ENCODE data around the gene MPC1L. TPM values are rescaled to one million over a fixed set of nuclear protein-coding genes. Genes with fewer than 3 reads are reported as not detected.
A peak's percentile ranks its signal among the peaks of the same experiment; 100 is the strongest.

The MPC1L gene
- polyA plus RNA-seq (2012; rRNA removed): not detected in 2 replicates
- not detected in 2 replicates for polyA plus RNA-seq (2012; cell fraction: cytosol; rRNA removed)
- polyA plus RNA-seq (2012; cell fraction: nucleus; rRNA removed): 0.20 TPM in 1 of 2 replicates, not detected in the other

DNA sequence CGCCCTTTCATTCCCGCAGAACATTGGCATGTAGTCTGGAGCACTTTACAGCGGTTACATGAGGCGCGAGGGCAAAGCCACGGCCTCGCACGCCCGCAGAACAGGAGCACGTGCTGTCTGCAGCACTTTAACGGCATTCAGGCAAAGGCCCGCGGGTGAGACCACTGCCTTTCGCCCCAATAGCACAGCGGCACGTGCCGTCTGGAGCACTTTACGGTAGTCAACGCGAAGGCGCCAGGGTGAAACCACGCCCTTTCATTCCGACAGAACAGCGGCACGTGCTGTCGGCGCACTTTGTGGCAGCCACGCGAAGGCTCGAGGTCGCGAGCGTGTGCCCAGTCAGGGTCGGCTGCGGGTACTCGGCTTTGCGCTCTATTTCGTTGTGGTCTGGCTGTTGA is at the start of gene MPC1L:
Gene MPC1L (plus strand): TSS at position 290 of the 398 bp plus-strand sequence. CDS start 138 bp downstream, outside the sequence.
- no peak for DNase-seq
- H2AFZ ChIP-seq (ENCODE audit: low read depth): no peak within 1 kb of the TSS
- no peaks in the 10 kb centered on the region for H4K20me1 ChIP-seq (ENCODE audit: insufficient read depth)
- H3K4me2 ChIP-seq: no peak within 1 kb of the TSS
- H3K9me3 ChIP-seq: no peaks in the 10 kb centered on the region
- H3K4me3 ChIP-seq (ENCODE audit: low read depth in 2 of 2, low read length in 1 of 2): no peak within 1 kb of the TSS
- POLR2A ChIA-PET: no interaction called here
- H3K27me3 ChIP-seq (ENCODE audit: insufficient read depth): peaks cover 3% of the 10 kb centered on the region; the same call in 1 of the 2 replicates
- H3K79me2 ChIP-seq (ENCODE audit: insufficient read depth): no peaks in the 10 kb centered on the region
- H3F3A ChIP-seq (replicated peaks; ENCODE audit: insufficient read depth): no peaks in the 10 kb centered on the region
- H3K9ac ChIP-seq: no peak within 1 kb of the TSS
- CTCF ChIA-PET: no interaction called here
- 88% methylated on average over 36 of the region's 38 CpGs for WGBS (ENCODE audit: low lambda C conversion rate)
- TF ChIP-seq ZBTB33 (IDR thresholded peaks at IDR 0.05; ENCODE audit: borderline replicate concordance, low read depth): no peak
- TF ChIP-seq, protein P1, sequence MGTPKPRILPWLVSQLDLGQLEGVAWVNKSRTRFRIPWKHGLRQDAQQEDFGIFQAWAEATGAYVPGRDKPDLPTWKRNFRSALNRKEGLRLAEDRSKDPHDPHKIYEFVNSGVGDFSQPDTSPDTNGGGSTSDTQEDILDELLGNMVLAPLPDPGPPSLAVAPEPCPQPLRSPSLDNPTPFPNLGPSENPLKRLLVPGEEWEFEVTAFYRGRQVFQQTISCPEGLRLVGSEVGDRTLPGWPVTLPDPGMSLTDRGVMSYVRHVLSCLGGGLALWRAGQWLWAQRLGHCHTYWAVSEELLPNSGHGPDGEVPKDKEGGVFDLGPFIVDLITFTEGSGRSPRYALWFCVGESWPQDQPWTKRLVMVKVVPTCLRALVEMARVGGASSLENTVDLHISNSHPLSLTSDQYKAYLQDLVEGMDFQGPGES (IDR thresholded peaks at IDR 0.05; ENCODE audit: low read depth, low read length): no peak
- no peak for TF ChIP-seq SMC3 (IDR thresholded peaks at IDR 0.05; ENCODE audit: low read depth, low read length)
- no peak for TF ChIP-seq FOSL2 (IDR thresholded peaks at IDR 0.05; ENCODE audit: borderline replicate concordance, low read depth)
- TF ChIP-seq MEF2A (IDR thresholded peaks at IDR 0.05; ENCODE audit: borderline replicate concordance, low read depth): no peak
- no peak for TF ChIP-seq JUND (IDR thresholded peaks at IDR 0.05)
- TF ChIP-seq TAF1 (IDR thresholded peaks at IDR 0.05; ENCODE audit: borderline replicate concordance, low read depth, low read length): no peak
- TF ChIP-seq, protein P2, sequence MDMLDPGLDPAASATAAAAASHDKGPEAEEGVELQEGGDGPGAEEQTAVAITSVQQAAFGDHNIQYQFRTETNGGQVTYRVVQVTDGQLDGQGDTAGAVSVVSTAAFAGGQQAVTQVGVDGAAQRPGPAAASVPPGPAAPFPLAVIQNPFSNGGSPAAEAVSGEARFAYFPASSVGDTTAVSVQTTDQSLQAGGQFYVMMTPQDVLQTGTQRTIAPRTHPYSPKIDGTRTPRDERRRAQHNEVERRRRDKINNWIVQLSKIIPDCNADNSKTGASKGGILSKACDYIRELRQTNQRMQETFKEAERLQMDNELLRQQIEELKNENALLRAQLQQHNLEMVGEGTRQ (IDR thresholded peaks at IDR 0.05; ENCODE audit: borderline replicate concordance, low read depth, low read length): no peak
- TF ChIP-seq RXRA (IDR thresholded peaks at IDR 0.05; ENCODE audit: borderline replicate concordance, low read depth): no peak
- no peaks in the 10 kb centered on the region for H3K4me1 ChIP-seq (ENCODE audit: control insufficient read depth in 1 of 2, insufficient read depth in 2 of 2, low read depth in 1 of 2, low read length in 1 of 2)
- H3K9me2 ChIP-seq: no peaks in the 10 kb centered on the region
- H3K36me3 ChIP-seq (replicated peaks in 1 of 2; ENCODE audit: control insufficient read depth in 1 of 2, insufficient read depth in 2 of 2, low read length in 1 of 2): peaks cover 5 to 11% of the 10 kb centered on the region in 2 experiments
- H3K27ac ChIP-seq (ENCODE audit: low read depth in 2 of 2, low read length in 1 of 2): no peak within 1 kb of the TSS

GRCh38 chrX:40573763-40574162 is 49.5 kb upstream of the MPC1L start:
- CTCF ChIA-PET: interaction anchor here (1.3 kb wide), 1 partner anchor 80 kb away, joined by 3 read pairs; no protein-coding TSS in a partner anchor
- Histone ChIP-seq H2AFZ (ENCODE audit: low read depth) (no peak overlapping the region), H3K4me1 (ENCODE audit: control insufficient read depth in 1 of 2, insufficient read depth in 2 of 2, low read depth in 1 of 2, low read length in 1 of 2) (no peaks in the 10 kb centered on the region)

More at GRCh38 chrX:40573763-40574162, 49.5 kb upstream of the MPC1L start:
- Histone ChIP-seq H3K27ac (ENCODE audit: low read depth in 2 of 2, low read length in 1 of 2) (no peak overlapping the region), H3K9me2 (no peaks in the 10 kb centered on the region), H3K9ac (no peak overlapping the region), H3K4me3 (ENCODE audit: low read depth in 2 of 2, low read length in 1 of 2) (no peak overlapping the region), H3K27me3 (ENCODE audit: insufficient read depth) (peaks cover 23% of the 10 kb centered on the region), H3K4me2 (no peak overlapping the region), H3F3A (replicated peaks; ENCODE audit: insufficient read depth) (no peaks in the 10 kb centered on the region), H3K79me2 (ENCODE audit: insufficient read depth) (no peaks in the 10 kb centered on the region), H3K36me3 (replicated peaks in 1 of 2; ENCODE audit: control insufficient read depth in 1 of 2, insufficient read depth in 2 of 2, low read length in 1 of 2) (no peaks in the 10 kb centered on the region), H3K9me3 (no peaks in the 10 kb centered on the region), H4K20me1 (ENCODE audit: insufficient read depth) (no peaks in the 10 kb centered on the region)
- 29% methylated on average over 2 of the region's 2 CpGs for WGBS (ENCODE audit: low lambda C conversion rate)
- POLR2A ChIA-PET: no interaction called here
- TF ChIP-seq RAD21 (IDR thresholded peaks at IDR 0.05; ENCODE audit: low read length): peak; percentile 26; the same call in 1 of the 2 replicates
- TF ChIP-seq, protein P3, sequence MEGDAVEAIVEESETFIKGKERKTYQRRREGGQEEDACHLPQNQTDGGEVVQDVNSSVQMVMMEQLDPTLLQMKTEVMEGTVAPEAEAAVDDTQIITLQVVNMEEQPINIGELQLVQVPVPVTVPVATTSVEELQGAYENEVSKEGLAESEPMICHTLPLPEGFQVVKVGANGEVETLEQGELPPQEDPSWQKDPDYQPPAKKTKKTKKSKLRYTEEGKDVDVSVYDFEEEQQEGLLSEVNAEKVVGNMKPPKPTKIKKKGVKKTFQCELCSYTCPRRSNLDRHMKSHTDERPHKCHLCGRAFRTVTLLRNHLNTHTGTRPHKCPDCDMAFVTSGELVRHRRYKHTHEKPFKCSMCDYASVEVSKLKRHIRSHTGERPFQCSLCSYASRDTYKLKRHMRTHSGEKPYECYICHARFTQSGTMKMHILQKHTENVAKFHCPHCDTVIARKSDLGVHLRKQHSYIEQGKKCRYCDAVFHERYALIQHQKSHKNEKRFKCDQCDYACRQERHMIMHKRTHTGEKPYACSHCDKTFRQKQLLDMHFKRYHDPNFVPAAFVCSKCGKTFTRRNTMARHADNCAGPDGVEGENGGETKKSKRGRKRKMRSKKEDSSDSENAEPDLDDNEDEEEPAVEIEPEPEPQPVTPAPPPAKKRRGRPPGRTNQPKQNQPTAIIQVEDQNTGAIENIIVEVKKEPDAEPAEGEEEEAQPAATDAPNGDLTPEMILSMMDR (IDR thresholded peaks at IDR 0.05): peak; percentile 68
- no peak for TF ChIP-seq TEAD4 (IDR thresholded peaks at IDR 0.05; ENCODE audit: borderline replicate concordance, insufficient read depth)
- DNase-seq: no peak
